Ishikawa (cell line): ENCODE measurements around the gene TMOD1.

Experiments used
- CREB1 ChIP-seq: IDR thresholded peaks from 2 replicates; pipeline ENCODE4 v1.6.1; 2012; ENCODE audit warnings: low read depth
- EGR1 ChIP-seq: IDR thresholded peaks from 2 replicates; pipeline ENCODE4 v1.6.1; 2012
- EP300 ChIP-seq: IDR thresholded peaks from 2 replicates; pipeline ENCODE4 v1.6.1; 2012; ENCODE audit warnings: borderline replicate concordance
- FOXM1 ChIP-seq: IDR thresholded peaks from 2 replicates; pipeline ENCODE4 v1.6.1; 2012; ENCODE audit warnings: low read depth, borderline replicate concordance
- MAX ChIP-seq: IDR thresholded peaks from 2 replicates; pipeline ENCODE4 v1.6.1; 2012
- RAD21 ChIP-seq: IDR thresholded peaks from 2 replicates; pipeline ENCODE4 v1.6.1; 2012; ENCODE audit warnings: low read depth
- USF1 ChIP-seq: IDR thresholded peaks from 2 replicates; pipeline ENCODE4 v1.6.1; 2012

- TF ChIP-seq CREB1 = no peak
- no peak for TF ChIP-seq EP300
- TF ChIP-seq USF1 = no peak
- no peak for TF ChIP-seq FOXM1
- no peak for TF ChIP-seq MAX
- no peak for TF ChIP-seq RAD21
- no peak for TF ChIP-seq EGR1
Observed at GRCh38 chr9:97474372-97474925, 27.0 kb upstream of the TMOD1 start.
